Keratinocyte (primary cell): ENCODE measurements around the gene ACYP1. TPM values are rescaled to one million over a fixed set of nuclear protein-coding genes. Genes with fewer than 3 reads are reported as not detected.

Experiments
- DNase-seq: peaks from one replicate; pipeline ENCODE4 v3.0.0-alpha.2; 2011; ENCODE audit warnings: low read depth, missing footprints, low spot score
- FAIRE-seq: peaks from 2 replicates; lab custom pipeline; 2011; peaks lifted over from hg19 to GRCh38; lab: Jason Lieb, UNC
- H2AFZ ChIP-seq: 2 replicates; pipeline ENCODE4 v1.6.0; 2012; ENCODE audit warnings: low read length, control low read depth, inconsistent platforms; ENCODE audit not compliant: control insufficient read depth
- H3K27ac ChIP-seq: 2 replicates; pipeline ENCODE4 v1.5.1; 2011; ENCODE audit warnings: low read length; ENCODE audit not compliant: control insufficient read depth, insufficient read depth
- H3K27me3 ChIP-seq: 3 replicates; pipeline ENCODE4 v1.6.0; 2011; ENCODE audit warnings: low read length; ENCODE audit not compliant: control insufficient read depth, insufficient read depth; ENCODE audit errors: extremely low read depth
- H3K36me3 ChIP-seq, 2 experiments: 2 replicates in 1 of 2; 3 replicates in 1 of 2; pipeline ENCODE4 v1.5.1; 2011; ENCODE audit warnings: low read length in 2 of 2, mild to moderate bottlenecking in 1 of 2; ENCODE audit not compliant: control insufficient read depth in 2 of 2, insufficient read depth in 2 of 2; ENCODE audit errors: extremely low read depth in 1 of 2
- H3K4me1 ChIP-seq: 3 replicates; pipeline ENCODE4 v1.5.1; 2011; ENCODE audit warnings: low read length; ENCODE audit not compliant: control insufficient read depth, insufficient read depth; ENCODE audit errors: extremely low read depth
- H3K4me2 ChIP-seq: 3 replicates; pipeline ENCODE4 v1.6.0; 2011; ENCODE audit warnings: low read depth, low read length; ENCODE audit not compliant: control insufficient read depth, insufficient read depth; ENCODE audit errors: extremely low read depth
- H3K4me3 ChIP-seq, 3 experiments: fragments of 200-600 bp in 1 of 3; sonication (generic) in 1 of 3; 2 replicates in 2 of 3; 3 replicates in 1 of 3; pipeline ENCODE4 v1.5.1; 2011 to 2016; ENCODE audit warnings: low read length in 3 of 3, mild to moderate bottlenecking in 3 of 3, control low read depth in 2 of 3, inconsistent platforms in 1 of 3, low read depth in 1 of 3, mixed read lengths in 1 of 3, mixed run types in 1 of 3, moderate library complexity in 1 of 3; ENCODE audit not compliant: control insufficient read depth in 2 of 3, insufficient read depth in 2 of 3; ENCODE audit errors: extremely low read depth in 1 of 3
- H3K79me2 ChIP-seq: 2 replicates; pipeline ENCODE4 v1.6.0; 2012; ENCODE audit warnings: low read length; ENCODE audit not compliant: control insufficient read depth, insufficient read depth
- H3K9ac ChIP-seq: 3 replicates; pipeline ENCODE4 v1.6.0; 2011; ENCODE audit warnings: low read length; ENCODE audit not compliant: control insufficient read depth, insufficient read depth; ENCODE audit errors: extremely low read depth
- H3K9me1 ChIP-seq: 3 replicates; pipeline ENCODE4 v1.6.0; 2011; ENCODE audit warnings: low read length; ENCODE audit not compliant: control insufficient read depth, insufficient read depth; ENCODE audit errors: extremely low read depth
- H3K9me3 ChIP-seq: 2 replicates; pipeline ENCODE4 v1.5.1; 2012; ENCODE audit warnings: low read depth, low read length; ENCODE audit not compliant: control insufficient read depth
- H4K20me1 ChIP-seq: 3 replicates; pipeline ENCODE4 v1.6.0; 2011; ENCODE audit warnings: low read length; ENCODE audit not compliant: control insufficient read depth, insufficient read depth; ENCODE audit errors: extremely low read depth
- CTCF ChIP-seq, 3 experiments: IDR thresholded peaks in 1 of 3; conservative IDR thresholded peaks in 1 of 3; optimal IDR thresholded peaks in 1 of 3; 2 replicates in 2 of 3; 3 replicates in 1 of 3; pipeline versions ENCODE3 to v1.5.1; 2011; ENCODE audit warnings: low read length in 3 of 3, mild to moderate bottlenecking in 3 of 3, moderate library complexity in 2 of 3, control low read depth in 1 of 3, inconsistent platforms in 1 of 3; ENCODE audit not compliant: insufficient read depth in 2 of 3; ENCODE audit errors: extremely low read depth in 1 of 3
- EZH2 ChIP-seq: IDR thresholded peaks from one replicate; pipeline ENCODE4 v1.6.1; 2012; ENCODE audit warnings: inconsistent platforms, mild to moderate bottlenecking, low read length, moderate library complexity
- dilution Hi-C: fragments of 300-500 bp; cut with MboI; formaldehyde crosslinking; loops from one replicate; pipeline ENCODE4 v1.7.0; 2020; ENCODE audit warnings: low sequenced_read_pairs; ENCODE audit not compliant: extremely low pct_ligation_motif_present
- polyA plus RNA-seq, 5 experiments: library from polyadenylated mRNA; depleted of rRNA in 3 of 5; stranded (reverse) in 3 of 5; stranded (forward) in 1 of 5; unstranded in 1 of 5; fragments of >200 nt; gene quantifications; 1 replicate in 1 of 5; 2 replicates in 3 of 5; 3 replicates in 1 of 5; pipeline versions ENCODE4 v1.2.1 to v1.2.3, GENCODE V29; 2011 to 2012; ENCODE audit warnings: missing spikeins in 2 of 5, low read depth in 1 of 5, low replicate concordance in 1 of 5

The ACYP1 gene
- polyA plus RNA-seq, 1 donor (not counting 4 experiments of a cell fraction or from before 2014, with no cell fraction given) = 32.9 TPM

- DNase-seq (no peak), FAIRE-seq (no peak)
- no peak overlapping the region for H3K4me3 ChIP-seq
- no peaks in the 10 kb centered on the region for H4K20me1 ChIP-seq
- H3K27me3 ChIP-seq = no peaks in the 10 kb centered on the region
- H2AFZ ChIP-seq = no peak overlapping the region
- dilution Hi-C loops = no loop called here
- H3K4me1 ChIP-seq = no peaks in the 10 kb centered on the region
- H3K27ac ChIP-seq = no peak overlapping the region
- no peaks in the 10 kb centered on the region for H3K9me1 ChIP-seq
- H3K9ac ChIP-seq = no peak overlapping the region
- H3K4me2 ChIP-seq = no peak overlapping the region
- no peaks in the 10 kb centered on the region for H3K9me3 ChIP-seq
- H3K79me2 ChIP-seq = no peaks in the 10 kb centered on the region
- TF ChIP-seq EZH2 (no peak), CTCF (optimal IDR thresholded peaks at IDR 0.05 in 1 of 3, IDR thresholded peaks at IDR 0.05 in 1 of 3, conservative IDR thresholded peaks at IDR 0.05 in 1 of 3; ENCODE audit: extremely low read depth in 1 of 3, insufficient read depth in 2 of 3, low read length in 3 of 3) (no peak)
- peaks cover 0 to 6% of the 10 kb centered on the region in 2 experiments for H3K36me3 ChIP-seq
Observed at GRCh38 chr14:75077794-75078193, 14.0 kb upstream of the ACYP1 start.

- H3K4me1 ChIP-seq = peaks cover 22% of the 10 kb centered on the region
- dilution Hi-C loops = no loop called here
- TF ChIP-seq CTCF (optimal IDR thresholded peaks at IDR 0.05 in 1 of 3, IDR thresholded peaks at IDR 0.05 in 1 of 3, conservative IDR thresholded peaks at IDR 0.05 in 1 of 3; ENCODE audit: extremely low read depth in 1 of 3, insufficient read depth in 2 of 3, low read length in 3 of 3) (no peak), EZH2 (no peak)
- no peaks in the 10 kb centered on the region for H3K36me3 ChIP-seq
- H3K27ac ChIP-seq = no peak overlapping the region
- DNase-seq (no peak), FAIRE-seq (no peak)
- no peaks in the 10 kb centered on the region for H4K20me1 ChIP-seq
- no peaks in the 10 kb centered on the region for H3K9me1 ChIP-seq
- H2AFZ ChIP-seq = no peak overlapping the region
- H3K27me3 ChIP-seq = no peaks in the 10 kb centered on the region
- no peak overlapping the region for H3K9ac ChIP-seq
- H3K4me2 ChIP-seq = peak overlapping the region; percentile 99
- no peaks in the 10 kb centered on the region for H3K79me2 ChIP-seq
- no peak overlapping the region for H3K4me3 ChIP-seq
- H3K9me3 ChIP-seq = no peaks in the 10 kb centered on the region
Observed at GRCh38 chr14:75070383-75070782, 6.6 kb upstream of the ACYP1 start.
